Ecto neural progenitor cell (in vitro differentiated cells): Measurements from ENCODE around the gene ZNF8.
"Not testable (repeated sequence)": the region's sequence is repeated elsewhere in the genome, so short reads cannot be mapped to it uniquely, and the experiment has no call there.

Source experiments
- DNase-seq: peaks from one replicate; pipeline ENCODE4 v3.0.0-alpha.2; 2018; ENCODE audit warnings: low spot score

Gene ZNF8

GRCh38 chr19:58278541-58279041, at the start of gene ZNF8:
TSS of gene ZNF8 (plus strand) at chr19:58278955. CDS start at chr19:58279082, 127 bp downstream.
- peak; percentile 99 for DNase-seq

- peak; percentile 57 for DNase-seq
Measured at GRCh38 chr19:58229255-58229639, 49.5 kb upstream of the ZNF8 start.

- no peak for DNase-seq
Measured at GRCh38 chr19:58237324-58237723, 41.4 kb upstream of the ZNF8 start.

GRCh38 chr19:58243351-58243750, 35.4 kb upstream of the ZNF8 start:
- no peak for DNase-seq

GRCh38 chr19:58248886-58249285, 29.9 kb upstream of the ZNF8 start:
- DNase-seq, result no peak

GRCh38 chr19:58252102-58252685, 26.6 kb upstream of the ZNF8 start:
- no peak for DNase-seq

- DNase-seq, result not testable (repeated sequence)
Measured at GRCh38 chr19:58258259-58258658, 20.5 kb upstream of the ZNF8 start.

- DNase-seq, result no peak
Measured at GRCh38 chr19:58261600-58261967, 17.2 kb upstream of the ZNF8 start.

GRCh38 chr19:58261968-58262921, 16.5 kb upstream of the ZNF8 start:
- DNase-seq, result no peak

- DNase-seq, result no peak
Measured at GRCh38 chr19:58262922-58263296, 15.8 kb upstream of the ZNF8 start.

GRCh38 chr19:58265100-58265499, 13.7 kb upstream of the ZNF8 start:
- no peak for DNase-seq

GRCh38 chr19:58268344-58268743, 10.4 kb upstream of the ZNF8 start:
- DNase-seq, result no peak

GRCh38 chr19:58274771-58275201, 4.0 kb upstream of the ZNF8 start:
- DNase-seq, result no peak

GRCh38 chr19:58275564-58275963, 3.2 kb upstream of the ZNF8 start:
- no peak for DNase-seq

- no peak for DNase-seq
Measured at GRCh38 chr19:58277197-58277596, 1.6 kb upstream of the ZNF8 start.

GRCh38 chr19:58277748-58278540, 811 bp upstream of the ZNF8 start:
- no peak for DNase-seq

GRCh38 chr19:58279042-58279924, 528 bp downstream of the ZNF8 start:
- DNase-seq, result no peak

- DNase-seq, result no peak
Measured at GRCh38 chr19:58279925-58280316, 1.2 kb downstream of the ZNF8 start.

- DNase-seq, result no peak
Measured at GRCh38 chr19:58284199-58284598, 5.4 kb downstream of the ZNF8 start.

- DNase-seq, result no peak
Measured at GRCh38 chr19:58291943-58292342, 13.2 kb downstream of the ZNF8 start.

- DNase-seq, result no peak
Measured at GRCh38 chr19:58294743-58295374, 16.1 kb downstream of the ZNF8 start.
